ENCODE measurements around the gene TGM4. TPM values are rescaled to one million over a fixed set of nuclear protein-coding genes. Genes with fewer than 3 reads are reported as not detected.
"Not testable (repeated sequence)": the region's sequence is repeated elsewhere in the genome, so short reads cannot be mapped to it uniquely, and the experiment has no call there.

The TGM4 gene
- total RNA-seq, 1 donor from 2014 or later: not detected

- intact Hi-C loops (cut with micrococcal nuclease): no loop called here
- Mint-ChIP-seq H3K36me3 (ENCODE audit: low read depth) (peaks cover 34% of the 10 kb centered on the region), H3K27ac (no peak overlapping the region), H3K9me3 (no peaks in the 10 kb centered on the region), H3K4me3 (no peak overlapping the region), H3K27me3 (no peaks in the 10 kb centered on the region), H3K4me1 (peaks cover 5% of the 10 kb centered on the region)
- no peak for DNase-seq
Observed at GRCh38 chr3:44932271-44932670, 57.9 kb downstream of the TGM4 start.

- Mint-ChIP-seq H3K9me3 (no peaks in the 10 kb centered on the region), H3K36me3 (ENCODE audit: low read depth) (peaks cover 37% of the 10 kb centered on the region), H3K4me1 (peaks cover 5% of the 10 kb centered on the region), H3K4me3 (no peak overlapping the region), H3K27ac (no peak overlapping the region), H3K27me3 (no peaks in the 10 kb centered on the region)
- DNase-seq: no peak
- intact Hi-C loops (cut with micrococcal nuclease): no loop called here
Observed at GRCh38 chr3:44932986-44933944, 58.9 kb downstream of the TGM4 start.

DNA sequence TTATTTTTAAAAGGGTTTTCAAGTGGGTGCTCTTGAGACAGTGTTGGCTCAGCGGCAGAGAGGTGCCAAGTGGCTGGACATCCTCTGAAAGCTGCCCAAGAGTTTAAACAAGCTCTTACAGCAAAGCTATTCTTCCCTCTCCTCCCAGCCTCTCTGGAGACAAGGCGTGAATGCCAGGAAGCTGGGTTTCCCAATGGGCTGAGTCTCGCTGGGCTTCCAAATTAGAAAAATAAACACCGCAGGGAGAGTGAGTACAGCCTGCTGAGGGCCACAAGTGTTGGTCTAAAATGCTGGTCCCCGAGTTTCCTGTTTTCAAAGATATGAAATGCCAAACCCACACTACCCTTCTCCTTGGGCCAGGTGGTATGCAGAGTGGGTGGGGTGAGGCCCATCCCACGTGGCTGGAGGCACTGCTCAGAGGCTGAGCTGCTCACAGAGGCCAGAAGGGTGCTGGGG lies 65.2 kb downstream of the TGM4 start:
- H3K9me3 Mint-ChIP-seq: no peaks in the 10 kb centered on the region
- no peak overlapping the region for H3K4me3 Mint-ChIP-seq
- intact Hi-C loops (cut with micrococcal nuclease): no loop called here
- H3K27ac Mint-ChIP-seq: no peak overlapping the region
- DNase-seq: no peak
- H3K4me1 Mint-ChIP-seq: no peaks in the 10 kb centered on the region
- H3K36me3 Mint-ChIP-seq (ENCODE audit: low read depth): peaks cover 42% of the 10 kb centered on the region
- H3K27me3 Mint-ChIP-seq: no peaks in the 10 kb centered on the region

- Mint-ChIP-seq H3K27me3 (no peaks in the 10 kb centered on the region), H3K27ac (no peak overlapping the region), H3K9me3 (no peaks in the 10 kb centered on the region), H3K36me3 (ENCODE audit: low read depth) (peaks cover 34% of the 10 kb centered on the region), H3K4me1 (no peaks in the 10 kb centered on the region), H3K4me3 (no peak overlapping the region)
- intact Hi-C loops (cut with micrococcal nuclease): no loop called here
- no peak for DNase-seq
Observed at GRCh38 chr3:44942202-44942921, 68.0 kb downstream of the TGM4 start.

DNA sequence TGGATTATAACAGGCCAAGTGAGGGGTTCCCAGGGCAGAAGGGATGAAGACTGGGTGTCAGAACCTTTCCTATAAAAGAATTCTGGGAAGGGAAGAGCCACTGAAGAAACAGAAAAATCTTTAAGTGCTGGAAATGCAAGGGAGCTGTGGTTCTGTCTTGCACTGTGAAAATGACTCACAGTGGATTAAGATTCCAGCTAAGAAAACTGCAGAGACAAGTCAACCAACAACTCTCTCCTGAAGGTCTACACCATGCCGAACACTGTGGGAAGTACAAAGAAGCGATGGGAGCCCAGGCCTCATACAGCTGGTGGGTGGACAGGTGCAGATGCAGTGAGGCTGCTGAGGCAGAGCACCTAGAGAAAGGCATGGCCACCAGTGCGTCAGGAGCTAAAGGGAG lies 73.8 kb downstream of the TGM4 start:
- no peak for DNase-seq
- H3K27ac Mint-ChIP-seq: no peak overlapping the region
- intact Hi-C loops (cut with micrococcal nuclease): no loop called here
- no peaks in the 10 kb centered on the region for H3K27me3 Mint-ChIP-seq
- H3K4me3 Mint-ChIP-seq: no peak overlapping the region
- peaks cover 10% of the 10 kb centered on the region for H3K36me3 Mint-ChIP-seq (ENCODE audit: low read depth)
- H3K4me1 Mint-ChIP-seq: no peaks in the 10 kb centered on the region
- H3K9me3 Mint-ChIP-seq: no peaks in the 10 kb centered on the region

GRCh38 chr3:44949770-44950169 lies 75.4 kb downstream of the TGM4 start:
- H3K27me3 Mint-ChIP-seq; intact Hi-C loops (cut with micrococcal nuclease); H3K9me3 Mint-ChIP-seq: not testable (repeated sequence)

DNA sequence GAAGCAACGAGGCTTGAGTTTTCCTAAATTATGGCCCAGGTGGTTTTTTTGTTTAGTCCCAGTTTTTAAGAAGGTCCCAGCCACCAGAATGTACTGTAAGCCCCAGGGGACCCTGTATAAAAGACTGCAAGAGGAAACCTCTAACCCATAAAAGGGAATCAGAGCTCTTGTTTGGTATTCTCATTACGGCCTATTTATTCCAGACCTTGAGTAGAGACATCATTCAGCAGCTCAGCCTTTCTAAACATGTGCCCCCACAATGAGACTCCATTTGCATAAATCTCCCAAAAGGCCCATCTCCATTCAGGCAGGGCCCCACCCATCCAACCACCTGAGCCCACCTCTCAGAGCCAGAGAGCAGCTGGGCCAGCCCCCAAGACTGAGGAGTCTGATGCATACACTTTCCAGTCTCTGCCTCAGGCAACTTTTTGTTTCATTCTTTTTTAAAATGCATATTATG lies 75.9 kb downstream of the TGM4 start:
- Mint-ChIP-seq H3K4me1 (no peaks in the 10 kb centered on the region), H3K4me3 (no peak overlapping the region), H3K36me3 (ENCODE audit: low read depth) (peaks cover 9% of the 10 kb centered on the region), H3K9me3 (no peaks in the 10 kb centered on the region), H3K27ac (no peak overlapping the region), H3K27me3 (no peaks in the 10 kb centered on the region)
- intact Hi-C loops (cut with micrococcal nuclease): no loop called here
- DNase-seq: no peak

More at GRCh38 chr3:44949770-44950169, 75.4 kb downstream of the TGM4 start:
- not testable (repeated sequence) for H3K27ac Mint-ChIP-seq; H3K36me3 Mint-ChIP-seq (ENCODE audit: low read depth); H3K4me1 Mint-ChIP-seq; DNase-seq; H3K4me3 Mint-ChIP-seq

- no peak for DNase-seq
- Mint-ChIP-seq H3K9me3 (no peaks in the 10 kb centered on the region), H3K4me3 (no peak overlapping the region), H3K36me3 (ENCODE audit: low read depth) (peaks cover 4% of the 10 kb centered on the region), H3K27me3 (no peaks in the 10 kb centered on the region), H3K4me1 (no peaks in the 10 kb centered on the region), H3K27ac (no peak overlapping the region)
- intact Hi-C loops (cut with micrococcal nuclease): no loop called here
Observed at GRCh38 chr3:44952689-44953088, 78.3 kb downstream of the TGM4 start.

- peaks cover 8% of the 10 kb centered on the region for H3K36me3 Mint-ChIP-seq (ENCODE audit: low read depth)
- DNase-seq: no peak
- no peaks in the 10 kb centered on the region for H3K27me3 Mint-ChIP-seq
- H3K27ac Mint-ChIP-seq: no peak overlapping the region
- H3K4me1 Mint-ChIP-seq: no peaks in the 10 kb centered on the region
- H3K9me3 Mint-ChIP-seq: no peaks in the 10 kb centered on the region
- H3K4me3 Mint-ChIP-seq: no peak overlapping the region
- intact Hi-C loops (cut with micrococcal nuclease): no loop called here
Observed at GRCh38 chr3:44954304-44954703, 79.9 kb downstream of the TGM4 start.

DNA sequence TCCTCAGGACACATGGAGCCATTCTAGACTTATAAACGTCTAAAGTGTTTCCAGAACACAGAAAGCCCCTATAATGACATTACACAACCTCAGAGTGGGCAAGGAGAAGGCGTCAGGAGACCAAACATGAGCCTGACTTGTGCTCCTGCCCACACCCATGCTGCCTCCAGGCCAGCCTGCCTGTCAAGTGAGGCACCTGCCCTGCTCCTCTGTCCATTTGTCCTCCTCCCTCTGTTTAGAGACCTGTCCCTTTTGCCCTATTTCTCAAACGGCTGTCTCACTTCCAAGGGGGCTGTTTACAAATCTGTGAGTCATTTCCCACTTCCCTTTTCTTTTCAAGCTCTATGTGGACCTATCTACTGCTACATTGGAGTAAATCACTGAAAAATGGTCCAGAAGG lies 80.6 kb downstream of the TGM4 start:
- Mint-ChIP-seq H3K9me3 (no peaks in the 10 kb centered on the region), H3K4me1 (no peaks in the 10 kb centered on the region)
- no peak for DNase-seq

GRCh38 chr3:44955917-44956316 lies 81.5 kb downstream of the TGM4 start:
- DNase-seq: no peak
- intact Hi-C loops (cut with micrococcal nuclease): no loop called here
- H3K9me3 Mint-ChIP-seq: no peaks in the 10 kb centered on the region
- peaks cover 8% of the 10 kb centered on the region for H3K36me3 Mint-ChIP-seq (ENCODE audit: low read depth)
- no peak overlapping the region for H3K4me3 Mint-ChIP-seq
- no peaks in the 10 kb centered on the region for H3K4me1 Mint-ChIP-seq
- H3K27ac Mint-ChIP-seq: no peak overlapping the region
- H3K27me3 Mint-ChIP-seq: no peaks in the 10 kb centered on the region

More for the DNA sequence above, 80.6 kb downstream of the TGM4 start:
- intact Hi-C loops (cut with micrococcal nuclease): no loop called here
- no peak overlapping the region for H3K27ac Mint-ChIP-seq
- no peaks in the 10 kb centered on the region for H3K27me3 Mint-ChIP-seq
- peaks cover 8% of the 10 kb centered on the region for H3K36me3 Mint-ChIP-seq (ENCODE audit: low read depth)
- no peak overlapping the region for H3K4me3 Mint-ChIP-seq

DNA sequence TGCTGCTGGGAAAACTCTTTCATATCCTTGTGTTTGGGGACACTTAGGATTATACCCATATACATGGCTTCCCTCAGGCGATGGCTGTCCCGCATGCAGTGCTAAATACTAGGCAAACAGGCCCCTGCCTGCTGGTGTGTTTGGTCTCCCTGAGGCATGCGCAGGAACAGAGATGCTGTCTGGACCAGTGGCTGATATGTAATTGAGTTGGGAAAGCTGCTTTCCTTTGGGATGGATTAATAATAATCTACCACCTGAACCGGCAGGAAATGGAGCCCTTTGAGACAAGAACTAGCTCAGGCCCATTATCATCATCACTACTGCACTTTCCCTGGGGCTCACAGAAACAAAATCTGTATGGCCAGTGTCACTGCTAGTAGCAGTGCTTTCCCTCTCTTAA lies 83.6 kb downstream of the TGM4 start:
- no peak for DNase-seq
- Mint-ChIP-seq H3K36me3 (ENCODE audit: low read depth) (peaks cover 6% of the 10 kb centered on the region), H3K27me3 (no peaks in the 10 kb centered on the region), H3K27ac (no peak overlapping the region), H3K4me1 (peaks cover 2% of the 10 kb centered on the region), H3K9me3 (no peaks in the 10 kb centered on the region), H3K4me3 (no peak overlapping the region)
- intact Hi-C loops (cut with micrococcal nuclease): no loop called here

- H3K4me3 Mint-ChIP-seq: no peak overlapping the region
- no peaks in the 10 kb centered on the region for H3K27me3 Mint-ChIP-seq
- no peak for DNase-seq
- H3K36me3 Mint-ChIP-seq (ENCODE audit: low read depth): peaks cover 6% of the 10 kb centered on the region
- peaks cover 2% of the 10 kb centered on the region for H3K4me1 Mint-ChIP-seq
- intact Hi-C loops (cut with micrococcal nuclease): no loop called here
- H3K9me3 Mint-ChIP-seq: no peaks in the 10 kb centered on the region
- no peak overlapping the region for H3K27ac Mint-ChIP-seq
Observed at GRCh38 chr3:44958386-44958785, 84.0 kb downstream of the TGM4 start.

GRCh38 chr3:44960387-44961026 lies 86.1 kb downstream of the TGM4 start:
- Mint-ChIP-seq H3K36me3 (ENCODE audit: low read depth) (peaks cover 8% of the 10 kb centered on the region), H3K9me3 (no peaks in the 10 kb centered on the region), H3K27me3 (no peaks in the 10 kb centered on the region), H3K4me3 (no peak overlapping the region), H3K4me1 (peaks cover 12% of the 10 kb centered on the region), H3K27ac (no peak overlapping the region)
- intact Hi-C loops (cut with micrococcal nuclease): no loop called here
- no peak for DNase-seq
